ENCODE results near the gene YPEL1.
"Not testable (repeated sequence)": the region's sequence is repeated elsewhere in the genome, so short reads cannot be mapped to it uniquely, and the experiment has no call there.

The YPEL1 gene

DNA sequence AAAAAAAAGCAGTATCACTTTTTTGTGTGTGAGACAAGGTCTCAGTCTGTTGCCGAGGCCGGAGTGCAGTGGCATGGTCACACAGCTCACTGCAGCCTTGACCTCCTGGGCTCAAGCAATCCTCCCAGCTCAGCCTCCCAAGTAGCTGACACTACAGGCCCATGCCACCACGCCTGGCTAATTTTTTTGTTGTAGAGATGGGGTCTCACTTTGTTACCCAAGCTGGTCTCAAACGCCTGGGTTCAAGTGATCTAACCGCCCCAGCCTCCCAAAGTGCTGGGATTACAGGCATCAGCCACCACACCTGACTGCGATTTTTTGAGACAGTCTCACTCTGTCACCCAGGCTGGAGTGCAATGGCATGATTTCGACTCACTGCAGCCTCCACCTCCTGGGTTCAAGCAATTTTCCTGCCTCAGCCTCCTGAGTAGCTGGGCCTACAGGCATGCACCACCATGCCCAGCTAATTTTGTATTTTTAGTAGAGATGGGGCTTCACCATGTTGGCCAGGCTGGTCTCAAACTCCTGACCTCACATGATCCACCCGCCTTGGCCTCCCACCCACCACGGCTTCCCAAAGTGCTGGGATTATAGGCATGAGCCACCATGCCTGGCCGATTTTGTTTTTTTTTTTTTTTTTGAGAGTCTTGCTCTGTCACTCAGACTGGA lies 15.3 kb downstream of the YPEL1 start:
- DNase-seq, result not testable (repeated sequence)

DNA sequence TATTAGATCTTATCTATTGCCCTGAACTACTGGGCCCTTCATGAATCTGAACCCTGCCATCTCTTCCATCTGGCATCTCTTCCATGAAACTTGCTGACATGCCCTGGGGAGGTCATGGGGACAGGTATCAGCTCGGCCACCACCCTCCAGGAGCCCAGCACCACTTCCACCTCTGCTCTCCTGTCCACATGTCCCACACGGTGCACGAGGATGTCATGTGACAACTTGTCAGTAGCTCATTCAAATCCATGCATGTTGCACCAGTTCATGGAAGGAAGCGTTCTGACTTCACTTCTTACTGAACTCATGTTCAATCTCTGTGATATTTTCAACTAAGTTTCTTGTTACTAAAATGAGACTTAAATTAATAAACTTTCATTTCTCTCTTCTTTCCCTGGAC lies 16.6 kb downstream of the YPEL1 start:
- DNase-seq, result no peak

DNA sequence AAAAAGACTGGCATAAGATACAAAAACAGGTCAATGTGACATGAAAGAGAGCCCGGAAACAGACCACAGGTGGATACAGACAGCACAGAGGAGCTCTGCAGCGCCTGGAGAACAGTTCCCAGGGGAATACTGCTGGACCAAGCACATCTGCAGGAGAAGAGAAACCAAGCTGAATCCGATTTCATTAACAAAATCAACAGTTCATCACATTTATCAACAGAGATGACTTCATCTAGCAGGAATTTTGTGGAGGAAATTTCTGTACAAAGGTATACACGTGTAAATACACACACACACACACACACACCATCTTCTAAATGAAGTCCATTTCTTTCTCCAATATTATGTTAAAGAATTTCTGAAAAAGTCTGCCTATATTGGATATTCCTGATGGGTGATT lies 17.1 kb downstream of the YPEL1 start:
- no peak for DNase-seq

DNA sequence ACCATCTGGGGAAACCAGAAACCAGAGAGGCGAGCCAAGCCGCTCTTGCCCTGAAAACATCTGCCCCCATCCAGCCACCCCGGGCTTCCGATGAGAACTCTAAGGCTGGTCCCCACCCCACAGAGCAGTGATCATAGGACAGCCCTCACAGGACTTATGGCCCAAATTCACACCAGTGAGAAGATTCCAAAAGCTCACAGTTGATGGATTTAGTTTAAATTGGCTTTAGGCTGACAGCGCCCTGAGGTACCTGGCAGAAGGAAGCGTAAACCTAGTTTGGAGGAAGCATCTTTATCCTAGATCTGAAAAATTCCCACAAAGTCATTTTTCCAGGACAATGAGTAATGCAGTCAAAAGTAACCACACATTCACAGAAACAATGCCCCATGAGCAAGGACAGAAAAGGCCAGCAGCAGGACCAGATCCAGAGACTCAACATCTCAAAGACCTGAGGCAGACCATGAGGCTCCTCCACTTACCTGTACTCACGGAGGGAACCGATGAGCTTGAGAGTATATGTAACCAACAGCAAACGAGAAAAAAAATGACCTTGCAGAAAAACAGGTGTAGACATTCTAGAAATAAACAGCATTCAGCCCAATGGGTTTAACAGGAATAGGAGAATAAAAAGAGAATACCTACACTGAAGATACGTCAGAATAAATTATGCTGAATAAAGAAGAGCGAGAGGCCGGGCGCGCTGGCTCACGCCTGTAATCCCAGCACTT lies 19.0 kb downstream of the YPEL1 start:
- not testable (repeated sequence) for DNase-seq

DNA sequence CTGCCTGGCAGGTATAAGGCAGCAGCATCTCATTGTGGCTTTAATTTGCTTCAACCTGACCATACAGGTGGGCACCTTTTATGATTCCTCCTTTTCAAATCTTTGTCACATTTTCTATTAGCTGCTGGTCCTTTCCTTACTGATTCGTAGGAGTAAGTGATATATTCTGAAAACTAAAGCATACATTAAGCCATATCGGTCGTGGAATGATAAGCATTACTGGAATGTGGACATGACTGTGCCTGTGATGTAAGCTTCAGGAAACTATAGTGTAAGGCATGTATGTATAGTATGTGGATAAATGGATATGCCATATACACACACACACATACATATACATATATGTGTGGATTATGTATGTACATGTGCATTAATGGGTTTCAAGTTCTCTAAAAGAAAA lies 20.8 kb downstream of the YPEL1 start:
- DNase-seq, result no peak

DNA sequence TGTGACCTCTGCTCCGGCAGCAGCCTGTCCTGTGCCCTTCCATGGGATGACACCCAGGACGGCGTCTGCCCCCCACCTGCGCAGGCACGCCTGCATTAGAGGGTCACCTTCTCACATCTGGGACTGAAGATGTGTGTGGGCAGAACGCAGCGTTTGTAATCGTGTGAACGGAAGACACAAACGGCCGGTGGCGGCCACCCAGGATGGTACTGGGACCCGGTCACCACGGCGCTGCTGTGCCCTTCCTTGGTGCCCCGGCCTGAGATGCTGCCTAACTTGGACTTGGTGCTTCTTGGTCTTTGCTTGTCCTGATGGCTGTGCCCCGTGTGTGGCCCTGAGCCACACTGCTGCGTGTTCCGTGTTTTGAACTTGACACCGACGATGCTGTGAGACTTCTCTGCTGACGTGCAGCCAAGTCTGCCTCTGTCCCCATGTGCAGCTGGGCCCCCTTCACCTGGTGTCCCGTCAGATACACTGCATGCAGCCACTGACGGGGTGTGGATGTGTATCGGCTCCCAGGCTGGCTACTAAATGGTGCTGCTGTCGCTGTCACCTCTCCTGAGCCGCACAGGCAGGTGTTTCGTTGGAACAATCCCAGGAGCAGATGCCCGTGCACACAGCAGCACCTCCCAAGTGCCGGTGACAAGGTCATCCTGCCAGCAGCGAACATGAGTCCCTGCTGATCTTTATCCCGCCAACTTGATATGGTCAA lies 21.4 kb downstream of the YPEL1 start:
- no peak for DNase-seq

DNA sequence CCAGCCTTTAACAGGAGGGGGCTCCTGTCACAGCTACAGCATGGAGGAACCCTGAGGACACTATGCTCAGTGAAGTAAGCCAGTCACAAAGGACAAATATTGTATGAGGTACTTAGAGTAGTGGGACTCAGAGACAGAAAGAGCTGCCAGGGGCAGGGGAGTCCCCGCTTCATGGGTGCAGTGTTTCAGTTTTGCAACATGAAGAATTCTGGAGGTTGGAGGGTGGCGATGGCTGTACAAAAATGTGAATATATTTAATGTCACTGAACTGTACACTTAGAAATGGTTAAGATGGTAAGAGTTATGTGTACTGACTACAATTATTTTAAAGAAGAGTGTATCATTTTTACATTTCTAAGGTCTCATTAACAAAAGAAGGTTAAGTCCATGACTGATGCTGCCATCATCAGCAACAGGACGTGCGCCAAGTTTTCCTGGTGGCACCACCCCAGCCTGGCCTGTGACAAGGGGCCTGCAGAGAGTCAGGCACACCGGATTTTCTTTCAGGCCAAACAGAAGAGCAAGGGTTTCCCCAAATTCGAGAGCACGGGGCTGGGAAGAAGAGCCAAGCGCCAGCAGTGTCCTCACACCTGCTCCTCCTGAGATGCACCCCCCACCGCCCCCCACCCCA lies 22.1 kb downstream of the YPEL1 start:
- DNase-seq, result no peak

DNA sequence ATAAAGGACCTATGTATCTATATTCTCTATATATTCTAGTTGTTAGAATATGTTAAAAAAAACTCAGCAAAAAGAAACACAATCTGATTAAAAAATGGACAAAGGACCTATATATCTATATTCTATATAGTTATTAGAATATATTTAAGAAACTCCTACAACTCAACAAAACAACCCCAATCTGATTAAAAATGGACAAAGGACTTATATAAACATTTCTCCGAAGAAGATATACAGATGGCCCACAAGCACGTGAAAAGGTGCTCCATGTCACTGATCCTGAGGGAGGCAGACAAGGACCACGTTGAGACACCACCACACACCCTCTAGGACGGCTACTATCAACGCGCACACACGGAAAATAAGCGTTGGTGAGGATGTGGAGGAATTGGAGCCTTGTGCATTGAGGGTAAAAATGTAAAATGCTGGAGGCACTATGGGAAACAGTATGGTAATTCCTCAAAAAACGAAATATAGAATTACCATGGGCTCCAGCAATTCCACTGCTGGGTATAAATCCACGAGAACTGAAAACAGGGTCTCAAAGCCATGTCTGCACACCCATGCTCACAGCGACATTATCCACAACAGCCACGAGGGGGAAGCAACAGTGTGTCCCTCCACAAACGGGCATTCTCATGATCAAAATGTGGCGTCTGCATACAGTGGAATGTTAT lies 22.7 kb downstream of the YPEL1 start:
- peak; percentile 42 for DNase-seq

DNA sequence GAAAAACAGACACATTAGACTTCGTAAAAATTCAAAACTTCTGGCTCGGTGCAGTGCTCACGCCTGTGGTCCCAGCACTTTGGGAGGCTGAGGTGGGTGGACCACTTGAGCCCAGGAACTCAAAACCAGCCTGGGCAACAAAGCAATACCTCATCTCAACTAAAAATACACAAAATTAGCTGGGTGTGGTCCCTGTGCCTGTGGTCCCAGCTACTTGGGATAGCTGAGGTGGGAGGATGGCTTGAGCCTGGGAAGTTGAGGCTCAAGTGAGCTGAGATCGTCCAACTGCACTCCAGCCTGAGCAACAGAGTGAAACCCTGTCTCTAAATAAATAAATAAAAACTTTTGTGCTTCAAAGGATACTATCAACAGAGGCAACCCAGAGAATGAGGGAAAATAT lies 23.7 kb downstream of the YPEL1 start:
- no peak for DNase-seq

DNA sequence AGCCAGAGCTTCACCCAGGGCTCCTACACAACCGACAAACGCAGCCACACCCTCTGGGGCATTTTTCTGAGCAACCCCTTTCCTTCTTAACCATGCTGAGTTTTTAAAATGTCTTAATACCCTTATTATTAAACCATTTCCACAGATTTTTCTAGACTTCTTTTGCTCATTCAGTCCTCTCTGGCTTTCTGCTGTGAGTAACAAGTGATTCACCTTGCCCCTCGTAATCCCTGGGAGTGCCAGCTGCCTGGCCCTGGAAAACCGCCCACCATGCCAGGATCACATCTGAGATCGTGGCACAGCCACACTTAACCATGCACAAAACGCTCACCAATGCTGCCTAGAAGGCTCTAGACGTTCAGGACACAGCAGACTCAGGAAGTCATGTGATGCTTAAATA lies 25.4 kb downstream of the YPEL1 start:
- DNase-seq, result no peak

DNA sequence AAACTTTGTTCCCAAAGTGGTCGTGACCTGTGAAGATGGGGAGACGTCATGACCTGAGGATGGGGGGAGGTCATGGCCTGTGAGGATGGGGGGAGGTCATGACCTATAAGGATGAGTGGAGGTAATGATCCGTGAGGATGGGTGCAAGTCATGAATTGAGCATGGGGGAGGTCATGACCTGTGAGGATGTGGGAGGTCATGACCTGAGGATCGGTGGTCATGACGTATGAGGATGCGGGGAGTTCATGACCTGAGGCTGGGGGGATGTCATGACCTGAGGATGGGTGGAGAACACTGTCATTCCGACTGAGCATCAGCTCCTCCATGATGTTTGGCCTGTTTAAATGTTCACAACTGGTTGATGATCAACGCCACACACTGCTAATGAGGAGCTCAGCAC lies 25.9 kb downstream of the YPEL1 start:
- DNase-seq, result no peak

DNA sequence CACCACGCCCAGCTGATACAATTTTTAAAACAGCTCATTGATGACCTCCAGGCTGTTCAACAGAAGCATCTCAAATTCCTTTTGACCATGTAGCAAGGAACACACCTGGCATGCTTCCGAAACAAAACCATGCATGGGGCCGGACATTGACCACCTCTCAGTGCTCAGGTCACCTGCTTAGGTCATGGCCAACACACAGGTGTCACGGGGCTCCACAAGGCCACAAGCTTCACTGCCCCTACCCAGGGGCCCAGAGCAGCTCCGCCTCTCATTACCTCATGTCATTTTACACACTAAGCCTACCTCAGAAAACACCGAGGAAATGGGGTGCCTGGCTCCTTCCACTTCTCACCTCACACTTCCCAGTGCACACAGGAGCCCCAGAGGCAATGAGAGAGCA lies 26.6 kb downstream of the YPEL1 start:
- DNase-seq, result no peak

DNA sequence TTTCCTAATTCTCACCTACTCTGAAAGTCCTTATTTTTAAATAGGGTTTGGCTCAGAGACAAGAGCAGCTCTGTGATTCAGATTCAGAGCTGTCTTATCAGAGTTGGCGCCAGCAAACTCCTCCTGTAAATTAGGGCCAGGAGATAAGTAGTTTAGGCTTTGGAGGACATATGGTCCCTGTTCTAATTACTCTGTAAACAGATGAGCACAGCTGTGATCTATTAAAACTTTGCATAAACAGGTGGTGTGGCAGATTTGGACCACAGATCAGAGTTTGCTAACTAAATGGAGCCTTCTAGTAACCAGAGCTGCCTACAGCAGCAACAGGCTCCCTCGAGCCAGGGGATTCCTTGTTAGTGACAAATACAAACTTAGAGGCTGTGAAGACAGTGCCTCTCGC lies 27.9 kb downstream of the YPEL1 start:
- no peak for DNase-seq

DNA sequence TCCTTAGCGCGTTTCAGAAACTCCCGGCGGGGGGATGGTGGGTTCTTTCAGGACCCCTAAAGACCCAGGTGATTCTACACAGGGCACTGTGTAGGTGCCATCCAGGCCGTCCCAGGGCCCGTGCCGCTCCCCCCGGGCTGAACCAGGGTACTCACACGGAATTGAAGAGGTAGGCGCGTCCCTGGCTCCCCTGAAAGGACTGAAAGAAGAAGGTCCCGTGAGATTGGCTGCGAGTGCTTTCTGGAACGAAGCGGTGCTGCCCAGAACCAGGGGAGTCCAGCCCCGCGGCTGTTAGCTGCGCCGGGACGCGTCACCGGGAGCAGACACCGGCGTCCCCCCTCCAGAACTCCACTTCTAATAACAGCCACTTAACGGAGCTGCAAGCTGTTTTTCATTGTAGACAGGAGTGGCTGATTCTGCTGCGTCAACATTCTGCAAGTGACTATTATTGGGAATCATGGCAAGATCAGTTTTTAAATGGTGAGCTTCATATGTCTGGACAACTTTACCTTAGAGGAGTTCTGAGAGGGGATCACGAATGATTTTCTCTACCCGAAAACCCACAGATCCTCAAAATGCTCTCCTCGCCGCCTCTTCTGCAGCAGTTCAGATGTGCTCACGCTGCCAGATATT lies 31.8 kb downstream of the YPEL1 start:
- DNase-seq, result no peak

DNA sequence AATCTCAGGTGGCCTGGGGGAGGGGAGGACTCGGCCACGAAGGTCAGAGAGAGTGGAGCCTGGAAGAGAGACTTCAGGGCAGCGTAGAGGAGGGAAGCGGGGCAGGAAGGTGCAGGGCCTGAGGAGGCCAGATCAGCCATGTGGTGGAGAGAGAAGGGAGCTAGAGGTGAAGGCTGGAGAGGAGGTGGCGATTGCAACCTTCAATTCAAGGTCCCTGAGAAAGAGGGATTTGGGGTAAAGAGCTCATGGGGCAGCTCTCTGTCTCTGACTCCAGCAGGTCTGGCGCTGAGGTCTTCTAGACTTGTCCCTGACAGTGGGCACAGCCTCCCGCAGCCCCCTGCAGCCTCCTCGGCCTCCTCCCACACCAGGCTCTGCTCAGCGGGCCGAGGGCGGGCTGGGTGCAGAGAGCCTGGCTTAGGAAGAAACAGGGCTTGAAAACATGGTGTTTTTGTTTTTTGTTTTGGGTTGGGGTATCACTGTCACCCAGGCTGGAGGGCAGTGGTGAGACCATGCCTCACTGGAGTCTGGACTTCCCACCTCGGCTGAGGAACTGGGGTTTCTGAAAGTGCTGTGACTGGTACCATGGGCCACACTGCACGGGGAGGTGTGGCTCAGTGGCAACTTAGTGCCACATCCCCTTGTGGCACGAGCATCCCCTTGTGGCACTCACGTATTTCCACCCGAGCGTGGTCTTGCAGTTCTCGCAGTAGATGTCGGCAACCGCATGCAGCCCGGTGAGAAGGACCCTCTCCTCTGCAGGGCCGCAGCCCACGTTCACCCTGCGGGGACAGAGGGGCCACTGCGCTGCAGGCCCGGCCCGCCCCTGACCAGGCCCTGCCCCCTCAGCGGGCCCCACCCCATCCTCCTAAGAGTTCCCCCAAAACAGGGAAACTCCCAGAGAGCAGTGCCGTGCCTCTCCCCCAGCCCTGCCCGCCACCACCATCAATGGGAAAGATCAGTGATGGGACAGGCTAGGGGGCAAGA lies 32.6 kb downstream of the YPEL1 start:
- DNase-seq, result no peak

DNA sequence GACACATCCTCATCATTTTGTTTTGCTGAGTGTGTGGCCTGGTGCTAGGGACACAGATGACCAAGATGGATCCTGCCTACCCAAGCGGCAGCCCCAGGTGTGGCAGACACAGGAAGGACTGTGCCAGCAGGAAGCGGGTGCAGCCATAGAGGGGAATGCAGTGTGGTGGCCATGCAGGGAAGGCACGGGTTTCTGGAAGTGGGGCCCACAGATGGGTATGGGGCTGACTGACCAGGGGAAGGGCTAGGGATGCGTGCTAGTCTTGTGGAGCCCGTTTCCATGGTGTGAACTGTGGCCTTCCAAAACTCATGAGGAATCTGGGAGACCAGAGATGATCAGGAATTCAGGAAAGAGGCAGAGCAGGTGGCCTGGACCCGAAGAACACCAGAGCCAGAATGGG lies 33.5 kb downstream of the YPEL1 start:
- no peak for DNase-seq

DNA sequence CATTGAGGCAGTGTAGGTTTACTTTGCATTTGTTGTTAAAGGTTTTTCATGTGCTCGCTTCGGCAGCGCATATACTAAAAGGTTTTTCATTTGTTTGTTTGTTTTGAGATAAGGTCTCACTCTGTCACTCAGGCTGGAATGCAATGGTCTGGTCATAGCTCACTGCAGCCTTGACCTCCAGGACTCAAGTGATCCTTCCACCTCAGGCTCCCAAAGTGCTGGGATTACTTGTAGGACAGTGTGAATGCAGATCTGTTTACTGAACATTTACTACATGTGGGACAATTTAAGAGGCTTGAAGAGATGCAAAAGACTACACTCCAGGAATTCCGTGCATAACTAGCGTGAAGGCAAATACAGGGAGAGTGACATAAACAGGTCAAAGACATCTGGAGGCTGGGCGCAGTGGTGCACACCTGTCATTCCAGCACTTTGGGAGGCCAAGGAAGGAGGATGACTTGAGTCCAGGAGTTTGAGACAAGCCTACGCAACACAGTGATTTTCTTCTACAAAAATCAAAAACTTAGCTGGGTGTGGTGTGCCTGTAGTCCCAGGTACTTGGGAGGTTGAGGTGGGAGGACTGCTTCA lies 34.1 kb downstream of the YPEL1 start:
- DNase-seq, result no peak

DNA sequence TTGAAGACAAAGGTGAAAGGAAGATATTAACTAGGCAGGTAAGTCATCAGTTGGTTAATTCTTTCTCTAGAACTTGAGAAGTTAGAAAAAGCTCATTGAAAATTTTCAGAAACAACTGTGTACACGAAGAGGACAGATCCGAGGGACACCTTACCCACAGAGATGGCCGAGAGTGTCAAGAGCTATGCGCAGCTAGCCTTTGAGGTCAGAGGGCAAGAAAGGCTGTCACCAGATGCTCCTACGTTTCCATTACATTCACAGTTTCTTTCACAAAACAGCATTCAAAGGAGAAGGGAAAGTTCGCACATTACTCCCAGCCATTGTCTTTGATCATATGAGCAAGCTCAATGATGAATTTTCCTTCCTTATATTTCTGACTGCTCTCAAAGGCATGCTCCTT lies 34.8 kb downstream of the YPEL1 start:
- no peak for DNase-seq

DNA sequence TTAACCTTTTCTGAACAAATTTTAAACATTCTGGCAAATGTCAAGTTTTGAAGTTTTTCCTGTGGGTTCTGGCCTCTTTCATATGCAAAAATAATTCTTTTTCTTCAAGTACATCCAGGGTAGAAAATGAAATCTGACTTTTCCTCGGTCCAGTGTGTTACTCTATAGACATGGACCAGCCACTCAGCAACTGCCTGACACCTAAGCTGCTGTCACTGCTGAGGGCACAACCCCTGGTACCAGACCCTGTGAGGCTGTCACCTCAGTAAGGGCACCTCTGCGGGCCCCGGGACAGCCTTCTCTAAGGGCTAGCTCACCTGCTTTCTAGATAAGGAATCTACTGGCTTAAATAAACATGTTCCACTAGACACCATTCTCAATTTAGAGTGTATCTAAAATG lies 36.0 kb downstream of the YPEL1 start:
- no peak for DNase-seq

DNA sequence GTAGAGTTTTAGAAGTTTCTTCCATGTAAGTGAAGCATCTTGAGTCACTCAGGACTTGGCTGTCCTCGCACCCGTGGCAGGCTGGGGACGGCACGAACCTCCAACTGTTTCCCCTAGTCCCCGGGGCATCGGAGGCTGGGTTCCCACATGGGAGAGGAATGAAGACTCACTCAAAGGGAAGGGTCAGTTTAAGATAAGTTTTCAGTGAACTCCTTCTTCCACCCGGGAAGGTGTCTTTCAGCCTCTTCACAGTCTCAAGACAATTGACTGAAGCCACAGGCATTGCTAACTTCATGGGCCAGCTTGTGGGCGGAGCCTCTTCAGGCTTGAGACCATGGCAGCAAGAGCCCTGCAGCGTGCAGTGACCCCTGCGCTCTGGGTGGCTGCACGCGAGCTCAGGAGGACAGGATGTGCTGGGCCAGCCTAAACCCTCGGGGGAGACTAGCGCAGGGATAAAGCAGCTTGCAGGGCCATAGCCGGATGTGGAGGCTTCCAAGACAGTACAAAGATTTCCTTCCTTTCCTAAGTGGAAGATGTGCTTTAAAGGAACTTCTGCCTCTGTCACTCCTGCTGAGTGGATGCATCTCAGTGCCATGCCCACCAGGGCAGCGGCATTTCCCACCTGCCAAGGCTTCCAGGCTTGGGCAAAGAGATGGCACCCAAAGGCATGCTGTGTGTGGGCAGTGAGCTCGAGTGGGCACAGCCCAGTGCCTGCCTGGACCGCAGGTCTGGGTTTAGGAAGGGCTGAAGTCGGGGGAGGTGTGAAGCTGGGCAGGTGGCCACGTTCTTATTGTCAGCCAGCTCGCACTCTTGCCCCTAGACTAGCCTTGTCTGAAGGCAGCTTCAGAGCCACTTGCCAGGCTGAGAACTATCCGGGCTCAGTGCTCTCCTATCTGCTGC lies 36.9 kb downstream of the YPEL1 start:
- no peak for DNase-seq
